Panc1 (cell line): ENCODE measurements around the gene USP12.
A peak's percentile ranks its signal among the peaks of the same experiment; 100 is the strongest.

ENCODE experiments used
- CTCF ChIP-seq: fragments of 450-650 bp; IDR thresholded peaks from 2 replicates; pipeline ENCODE4 v1.5.1; 2017; ENCODE audit warnings: mild to moderate bottlenecking
- POLR2AphosphoS5 ChIP-seq: IDR thresholded peaks from 2 replicates; pipeline ENCODE4 v1.6.1; 2012; ENCODE audit warnings: mild to moderate bottlenecking, low read depth, low read length, moderate library complexity

DNA sequence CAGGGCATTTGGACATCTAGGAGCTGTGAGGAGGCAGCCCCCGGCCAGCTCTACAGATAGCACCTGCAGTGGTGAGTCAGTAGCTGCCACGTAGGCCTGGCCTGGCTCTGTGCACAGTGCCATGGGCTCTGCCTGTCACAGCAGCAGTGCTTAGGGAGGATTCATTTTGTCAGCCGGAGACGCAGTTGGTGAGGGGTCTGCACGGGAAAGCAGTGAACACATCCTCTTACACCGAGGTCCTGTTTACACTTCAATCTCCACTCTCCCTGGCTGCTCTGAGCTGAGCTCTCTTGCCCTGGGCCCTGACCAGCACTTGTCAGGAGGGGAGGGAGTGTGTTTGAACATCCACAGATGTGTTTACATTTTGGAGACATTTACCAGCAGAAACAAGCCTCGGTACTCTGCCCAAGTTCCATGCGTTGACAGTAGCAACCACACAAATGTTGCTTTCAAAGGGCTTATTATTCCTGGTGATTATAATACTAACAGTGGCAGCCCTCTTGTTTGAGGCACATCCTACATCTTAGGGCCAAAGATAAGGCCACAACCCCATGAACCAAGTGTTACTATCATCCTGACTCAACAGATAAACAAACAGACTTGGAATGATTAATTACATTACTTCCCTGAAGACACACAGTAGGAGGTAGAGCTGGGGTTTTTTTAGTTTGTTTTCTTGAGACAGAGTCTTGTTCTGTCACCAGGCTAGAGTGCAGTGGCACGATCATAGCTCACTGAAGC lies 148.9 kb downstream of the USP12 start:
- TF ChIP-seq CTCF: no peak
- 0 out of 2 replicates have a peak, but pooled peaks have one; percentile 52 for TF ChIP-seq POLR2AphosphoS5
